ENCODE measurements around the gene TPST2.

Gene TPST2

GRCh38 chr22:26485806-26486390, 104.0 kb downstream of the TPST2 start:
- H3K4me3 ChIP-seq (replicated peaks in 1 of 2; ENCODE audit: low read depth in 2 of 2, low read length in 2 of 2) = no peak overlapping the region
- TF ChIP-seq CTCF (IDR thresholded peaks at IDR 0.05; ENCODE audit: low read depth, low read length) = no peak
- DNase-seq (ENCODE audit: low read depth in 2 of 2) = no peak

GRCh38 chr22:26485013-26485412, 104.9 kb downstream of the TPST2 start:
- H3K4me3 ChIP-seq (replicated peaks in 1 of 2; ENCODE audit: low read depth in 2 of 2, low read length in 2 of 2) = no peak overlapping the region
- TF ChIP-seq CTCF (IDR thresholded peaks at IDR 0.05; ENCODE audit: low read depth, low read length) = no peak
- peak in 1 of 2 donors; percentile 13 for DNase-seq (ENCODE audit: low read depth in 2 of 2)

GRCh38 chr22:26484360-26484706, 105.6 kb downstream of the TPST2 start:
- DNase-seq (ENCODE audit: low read depth in 2 of 2) = no peak
- peak overlapping the region; percentile 83 to 87 for H3K4me3 ChIP-seq (replicated peaks in 1 of 2; ENCODE audit: low read depth in 2 of 2, low read length in 2 of 2)
- TF ChIP-seq CTCF (IDR thresholded peaks at IDR 0.05; ENCODE audit: low read depth, low read length) = no peak

- H3K4me3 ChIP-seq (replicated peaks in 1 of 2; ENCODE audit: low read depth in 2 of 2, low read length in 2 of 2) = peak within 1 kb of the TSS; percentile 87 to 94
- peak; percentile 87 to 93 for DNase-seq (ENCODE audit: low read depth in 2 of 2)
- TF ChIP-seq CTCF (IDR thresholded peaks at IDR 0.05; ENCODE audit: low read depth, low read length) = no peak
Observed at GRCh38 chr22:26483439-26484359, 106.2 kb downstream of the TPST2 start, which contains the start of the genes HPS4 and SRRD. HPS4 (minus strand) TSS chr22:26483783; CDS start chr22:26481762, 2,021 bp downstream. SRRD (plus strand) TSS chr22:26483877; CDS start chr22:26483891, 14 bp downstream.

GRCh38 chr22:26483043-26483438, 106.9 kb downstream of the TPST2 start:
- no peak for TF ChIP-seq CTCF (IDR thresholded peaks at IDR 0.05; ENCODE audit: low read depth, low read length)
- peak overlapping the region; percentile 87 to 94 for H3K4me3 ChIP-seq (replicated peaks in 1 of 2; ENCODE audit: low read depth in 2 of 2, low read length in 2 of 2)
- no peak for DNase-seq (ENCODE audit: low read depth in 2 of 2)

GRCh38 chr22:26482161-26482560, 107.8 kb downstream of the TPST2 start:
- no peak for TF ChIP-seq CTCF (IDR thresholded peaks at IDR 0.05; ENCODE audit: low read depth, low read length)
- DNase-seq (ENCODE audit: low read depth in 2 of 2) = no peak
- H3K4me3 ChIP-seq (replicated peaks in 1 of 2; ENCODE audit: low read depth in 2 of 2, low read length in 2 of 2) = no peak overlapping the region
